Cardiac fibroblast (primary cell): ENCODE results near the gene AGTRAP.

Source experiments
- DNase-seq, 2 donors: peaks; one replicate each; pipeline versions ENCODE4 v3.0.0 to v3.0.0-alpha.2; 2010; ENCODE audit warnings: low read depth in 2 of 2
- H3K4me3 ChIP-seq, 2 donors: replicated peaks in 1 of 2; 1 replicate in 1 of 2; 2 replicates in 1 of 2; pipeline ENCODE4 v1.5.1; 2011; ENCODE audit warnings: low read depth in 2 of 2, low read length in 2 of 2, mild to moderate bottlenecking in 2 of 2, moderate library complexity in 1 of 2
- TF ChIP-seq, protein P1 (sequence below): IDR thresholded peaks from one replicate; pipeline ENCODE4 v1.5.1; 2011; ENCODE audit warnings: low read depth, mild to moderate bottlenecking, low read length, inconsistent platforms

AGTRAP gene

DNA sequence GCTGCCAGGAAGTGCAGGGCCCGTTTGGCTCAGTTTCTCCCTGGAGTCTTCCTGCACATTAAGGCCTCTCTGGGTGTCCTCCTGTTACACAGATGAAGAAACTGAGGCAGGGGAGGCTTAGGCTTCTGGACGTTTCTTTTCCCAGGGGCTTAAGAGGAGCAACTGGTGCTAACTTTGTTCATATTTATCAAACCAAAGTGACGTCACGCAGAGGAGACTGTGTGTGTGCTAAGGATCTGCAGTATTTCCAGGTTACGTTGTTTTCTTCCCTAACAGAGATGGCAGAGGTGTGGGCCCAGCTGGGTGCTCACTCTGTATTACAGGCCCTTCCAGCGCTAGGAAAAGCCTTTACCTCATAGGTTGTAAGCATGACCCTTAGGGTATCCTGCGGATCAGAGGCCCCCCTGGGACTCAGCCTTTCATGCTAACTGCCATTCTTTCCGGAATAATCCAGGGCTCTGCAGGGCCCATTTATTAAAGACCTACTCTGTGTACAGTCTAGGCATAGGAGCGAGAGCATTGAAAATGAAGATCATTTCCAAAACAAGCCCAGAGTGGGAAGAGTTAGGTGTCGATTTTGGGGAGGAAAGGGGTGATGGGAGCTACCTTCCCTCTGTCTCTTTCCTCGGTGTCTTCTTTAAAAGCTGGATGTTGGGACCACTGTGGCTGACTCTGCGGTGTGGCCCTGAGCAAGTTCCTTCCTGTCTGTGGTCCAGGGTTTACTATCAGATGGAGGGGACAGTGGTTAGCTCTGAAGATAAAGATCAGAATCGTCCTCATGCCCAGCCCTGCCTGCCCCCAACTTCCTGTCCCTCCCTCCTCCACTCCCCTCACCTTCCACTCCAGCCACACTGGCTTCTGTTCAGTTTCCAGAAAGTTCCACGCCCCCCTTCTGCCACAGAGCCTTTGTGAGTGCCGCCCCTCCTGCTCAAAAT is 4.6 kb downstream of the AGTRAP start:
- H3K4me3 ChIP-seq: no peak overlapping the region
- TF ChIP-seq, protein P1, sequence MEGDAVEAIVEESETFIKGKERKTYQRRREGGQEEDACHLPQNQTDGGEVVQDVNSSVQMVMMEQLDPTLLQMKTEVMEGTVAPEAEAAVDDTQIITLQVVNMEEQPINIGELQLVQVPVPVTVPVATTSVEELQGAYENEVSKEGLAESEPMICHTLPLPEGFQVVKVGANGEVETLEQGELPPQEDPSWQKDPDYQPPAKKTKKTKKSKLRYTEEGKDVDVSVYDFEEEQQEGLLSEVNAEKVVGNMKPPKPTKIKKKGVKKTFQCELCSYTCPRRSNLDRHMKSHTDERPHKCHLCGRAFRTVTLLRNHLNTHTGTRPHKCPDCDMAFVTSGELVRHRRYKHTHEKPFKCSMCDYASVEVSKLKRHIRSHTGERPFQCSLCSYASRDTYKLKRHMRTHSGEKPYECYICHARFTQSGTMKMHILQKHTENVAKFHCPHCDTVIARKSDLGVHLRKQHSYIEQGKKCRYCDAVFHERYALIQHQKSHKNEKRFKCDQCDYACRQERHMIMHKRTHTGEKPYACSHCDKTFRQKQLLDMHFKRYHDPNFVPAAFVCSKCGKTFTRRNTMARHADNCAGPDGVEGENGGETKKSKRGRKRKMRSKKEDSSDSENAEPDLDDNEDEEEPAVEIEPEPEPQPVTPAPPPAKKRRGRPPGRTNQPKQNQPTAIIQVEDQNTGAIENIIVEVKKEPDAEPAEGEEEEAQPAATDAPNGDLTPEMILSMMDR: no peak
- DNase-seq: no peak

DNA sequence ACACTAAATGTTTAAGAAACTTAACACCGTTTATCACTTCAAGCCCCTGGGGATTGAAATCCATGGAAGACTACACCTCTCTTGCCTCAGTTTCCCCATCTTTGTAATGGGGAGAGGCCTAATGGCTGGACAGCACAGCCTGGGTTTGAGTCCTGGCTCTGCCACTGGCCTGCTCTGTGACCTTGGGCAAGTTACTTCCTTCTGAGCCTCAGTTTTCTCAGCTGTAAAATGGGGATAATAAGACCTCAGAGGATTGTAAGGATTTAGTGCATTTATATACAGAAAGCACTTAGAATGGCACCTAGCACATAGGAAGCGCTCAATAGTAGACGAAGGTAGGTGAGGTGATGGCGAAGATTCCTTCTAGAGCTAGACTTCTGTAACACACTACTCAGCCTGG is 5.5 kb downstream of the AGTRAP start:
- TF ChIP-seq, protein P1: no peak
- no peak overlapping the region for H3K4me3 ChIP-seq
- DNase-seq: no peak

DNA sequence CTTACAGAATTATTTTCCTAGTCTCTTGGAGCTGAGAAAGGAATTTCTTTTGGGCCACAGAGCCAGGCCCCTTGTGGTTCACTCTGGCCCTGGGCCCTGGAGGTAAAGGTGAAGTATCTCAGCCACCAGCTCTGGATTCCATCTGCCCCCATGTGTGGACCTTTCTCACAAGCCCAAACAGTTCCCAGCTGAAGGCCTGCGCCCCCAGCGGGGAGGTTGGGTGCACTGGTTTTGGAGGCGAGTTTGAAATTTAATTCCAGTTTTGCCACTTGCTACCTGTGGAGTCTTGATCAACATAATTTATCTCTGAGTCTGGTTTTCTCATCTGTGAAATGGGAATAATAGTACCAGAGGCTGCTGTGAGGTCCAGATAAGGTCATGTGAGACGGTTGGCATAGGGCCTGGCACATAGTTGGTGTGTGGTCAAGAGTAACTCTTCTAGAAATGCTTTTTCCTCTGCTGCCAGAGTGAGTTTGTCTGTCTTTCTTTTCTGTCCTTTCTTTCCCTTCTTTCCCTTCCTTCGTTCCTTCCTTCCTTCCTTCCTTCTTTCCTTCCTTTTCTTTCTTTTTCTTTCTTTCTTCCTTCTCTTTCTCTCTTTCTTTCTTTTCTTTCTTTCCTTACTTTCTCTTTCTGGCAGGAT is 6.1 kb downstream of the AGTRAP start:
- DNase-seq: no peak
- TF ChIP-seq, protein P1: no peak
- H3K4me3 ChIP-seq: no peak overlapping the region

DNA sequence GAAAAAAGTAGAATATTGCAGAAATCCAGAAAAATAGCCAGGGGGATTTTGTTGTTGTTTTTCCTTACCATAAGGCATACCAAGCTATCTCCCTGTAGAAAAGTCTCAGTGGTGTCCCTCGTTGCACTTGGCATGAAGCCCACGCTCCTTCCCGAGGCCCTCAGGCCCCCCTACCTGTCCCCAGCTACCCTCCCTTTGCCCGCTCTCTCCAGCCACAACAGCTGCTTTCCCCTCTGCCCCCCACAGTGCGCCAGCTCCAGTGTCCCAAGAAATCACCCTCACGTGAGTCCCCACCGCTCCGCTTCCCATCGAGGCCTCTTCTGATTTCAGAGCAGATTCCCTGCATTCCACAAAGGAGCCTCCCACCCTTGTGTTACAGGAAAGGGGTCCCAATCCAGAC is 8.4 kb downstream of the AGTRAP start:
- TF ChIP-seq, protein P1: no peak
- DNase-seq: no peak
- H3K4me3 ChIP-seq: no peak overlapping the region

DNA sequence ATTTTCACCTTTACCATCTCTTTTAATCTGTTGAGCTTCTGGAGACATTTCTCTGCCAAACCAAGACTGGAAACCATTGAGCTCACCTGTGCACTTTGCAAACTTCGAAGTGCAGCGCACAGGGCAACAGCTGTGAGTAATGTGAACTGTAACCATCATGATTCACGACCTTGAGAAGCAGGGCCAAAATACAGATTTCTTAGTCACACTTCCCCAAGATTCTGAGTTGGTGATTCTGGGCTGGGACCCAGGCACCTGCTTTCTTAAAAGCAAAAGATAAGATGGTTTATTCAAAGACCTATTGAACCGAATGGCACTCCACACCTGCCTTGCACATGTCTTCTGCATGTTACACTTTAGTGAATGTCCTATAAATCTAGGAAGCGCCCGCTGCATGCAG is 10.2 kb downstream of the AGTRAP start:
- no peak overlapping the region for H3K4me3 ChIP-seq
- peak in 1 of 2 donors; percentile 60 for DNase-seq
- TF ChIP-seq, protein P1: no peak

DNA sequence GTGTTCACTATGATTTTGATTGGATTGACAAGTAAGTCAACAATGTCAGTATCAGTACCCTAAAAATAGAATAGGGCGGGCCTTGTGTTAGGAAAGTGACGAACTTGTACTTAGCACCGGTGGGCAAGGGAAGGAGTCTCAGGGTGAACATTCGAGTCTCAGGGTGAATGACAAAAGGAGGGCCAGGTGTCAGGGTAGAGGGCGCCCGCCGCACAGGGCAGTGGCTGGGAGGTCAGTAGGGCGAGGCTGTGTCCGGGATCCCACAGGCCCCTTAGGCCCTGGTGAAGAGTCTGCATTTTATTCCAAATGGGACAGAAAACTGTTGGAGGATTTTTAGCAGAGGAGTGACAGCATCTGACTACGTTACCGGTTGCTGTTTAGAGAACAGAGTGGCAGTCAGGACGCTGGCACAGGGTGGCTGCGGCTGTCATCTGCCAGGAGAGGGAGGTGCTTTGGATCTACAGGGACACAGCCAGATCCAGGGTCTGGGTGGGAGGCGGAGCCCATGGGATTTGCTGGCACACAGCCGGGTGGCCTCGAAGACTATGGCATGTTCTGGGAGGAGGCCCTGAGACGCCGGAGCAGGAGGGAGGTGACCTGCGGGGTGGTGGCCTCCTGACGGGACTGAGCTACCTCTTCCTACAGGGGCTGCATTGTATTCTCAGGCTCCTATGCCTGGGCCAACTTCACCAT is 11.0 kb downstream of the AGTRAP start:
- H3K4me3 ChIP-seq: no peak overlapping the region
- no peak for DNase-seq
- TF ChIP-seq, protein P1: no peak
